ENCODE data around the gene SS18L1.

Gene SS18L1

GRCh38 chr20:62224113-62224855 lies 80.7 kb downstream of the SS18L1 start:
- no peak for TF ChIP-seq CTCF (IDR thresholded peaks at IDR 0.05; ENCODE audit: extremely low read depth, insufficient read depth, missing control alignments)
- DNase-seq (ENCODE audit: low spot score), result no peak
- in situ Hi-C loops (cut with MboI; ENCODE audit: low pct_unique_long_range_greater_than_20kb, low sequenced_read_pairs, unreplicated experiment), result no loop called here

DNA sequence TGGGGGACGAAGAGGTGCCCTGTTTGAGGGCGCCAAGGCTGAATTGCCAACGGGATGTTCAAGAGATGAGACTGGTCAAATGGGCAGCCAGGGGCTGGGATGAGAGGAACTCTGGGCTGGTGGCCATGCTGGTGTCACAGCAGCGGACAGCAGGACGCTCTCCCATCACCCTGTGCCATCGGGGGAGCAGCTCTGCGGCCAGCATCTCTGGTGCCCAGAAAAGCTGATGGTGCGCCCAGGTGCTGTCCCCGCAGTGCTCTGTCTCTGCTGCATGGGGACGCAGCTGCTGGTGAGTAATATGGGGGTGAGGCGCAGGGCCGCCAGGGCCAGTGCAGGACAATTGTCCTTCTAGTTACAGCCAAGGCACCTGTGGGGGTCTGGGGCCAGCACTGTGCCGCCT lies 81.5 kb downstream of the SS18L1 start:
- TF ChIP-seq CTCF (IDR thresholded peaks at IDR 0.05; ENCODE audit: extremely low read depth, insufficient read depth, missing control alignments), result no peak
- DNase-seq (ENCODE audit: low spot score), result no peak
- in situ Hi-C loops (cut with MboI; ENCODE audit: low pct_unique_long_range_greater_than_20kb, low sequenced_read_pairs, unreplicated experiment), result no loop called here

- TF ChIP-seq CTCF (IDR thresholded peaks at IDR 0.05; ENCODE audit: extremely low read depth, insufficient read depth, missing control alignments), result no peak
- in situ Hi-C loops (cut with MboI; ENCODE audit: low pct_unique_long_range_greater_than_20kb, low sequenced_read_pairs, unreplicated experiment), result no loop called here
- DNase-seq (ENCODE audit: low spot score), result no peak
These were observed 82.5 kb downstream of the SS18L1 start for GRCh38 chr20:62225820-62226635.

DNA sequence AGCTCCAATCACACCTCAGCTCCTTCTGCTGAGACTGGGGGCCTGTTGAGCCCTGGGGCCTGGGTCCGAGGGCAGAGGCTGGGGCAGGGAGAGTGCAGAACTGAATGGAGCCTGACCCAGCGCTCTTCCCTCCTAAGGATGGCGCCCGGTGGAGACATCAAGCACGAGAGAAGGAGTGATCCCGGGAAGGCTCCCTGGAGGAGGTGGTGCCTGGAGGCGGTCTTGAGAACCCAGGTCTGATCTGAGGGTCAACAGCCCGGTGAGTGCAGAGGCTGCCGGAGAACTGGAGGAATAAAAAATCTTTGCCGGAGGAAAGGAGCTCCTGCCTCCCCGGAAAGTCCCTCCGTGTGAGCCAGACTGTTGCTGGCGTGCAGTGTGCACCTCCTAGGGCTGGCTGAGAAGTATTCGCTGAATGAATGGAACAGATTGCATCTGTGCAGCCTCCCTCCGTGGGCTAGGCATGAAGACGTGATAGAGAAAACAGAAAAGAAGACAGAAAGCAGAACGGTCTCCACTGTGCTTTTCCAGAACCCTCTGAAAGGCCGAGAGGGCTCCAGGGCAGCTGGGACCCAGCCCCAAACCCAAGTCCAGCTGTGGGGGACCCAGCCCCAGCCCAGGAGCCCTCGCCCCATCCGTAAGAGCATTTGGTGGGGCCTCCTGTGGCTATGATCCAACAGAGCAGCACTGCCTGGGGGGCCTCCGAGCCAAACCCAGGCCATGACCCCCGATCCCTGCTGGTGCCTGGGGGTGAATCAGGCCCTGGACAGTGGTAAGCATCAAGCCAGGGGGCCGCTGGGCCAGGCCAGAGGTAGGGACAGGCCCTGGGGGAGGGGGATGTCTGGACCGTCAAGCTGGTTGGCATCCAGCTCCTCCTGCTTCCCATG lies 83.4 kb downstream of the SS18L1 start:
- in situ Hi-C loops (cut with MboI; ENCODE audit: low pct_unique_long_range_greater_than_20kb, low sequenced_read_pairs, unreplicated experiment), result no loop called here
- no peak for DNase-seq (ENCODE audit: low spot score)

DNA sequence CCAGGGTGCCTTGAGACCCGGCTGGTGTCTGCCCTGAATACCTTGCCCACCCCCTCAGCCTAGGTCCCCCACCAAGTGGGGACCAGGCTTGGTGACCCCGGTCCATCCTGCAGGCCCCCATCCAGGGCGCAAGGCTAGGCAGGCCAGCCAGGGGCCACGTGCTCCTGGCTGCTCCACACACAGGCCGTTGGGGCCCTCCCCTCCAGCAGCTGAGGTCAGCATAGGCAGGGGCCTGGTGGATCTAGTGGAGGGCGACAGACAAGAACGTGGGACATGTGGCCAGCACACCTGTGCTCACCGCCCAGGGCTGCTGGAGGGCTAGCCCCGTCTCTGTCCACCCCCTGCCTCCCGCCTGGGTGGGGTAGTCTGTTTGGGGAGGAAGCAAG lies 84.0 kb downstream of the SS18L1 start:
- in situ Hi-C loops (cut with MboI; ENCODE audit: low pct_unique_long_range_greater_than_20kb, low sequenced_read_pairs, unreplicated experiment), result no loop called here
- TF ChIP-seq CTCF (IDR thresholded peaks at IDR 0.05; ENCODE audit: extremely low read depth, insufficient read depth, missing control alignments), result no peak
- no peak for DNase-seq (ENCODE audit: low spot score)

More for the DNA sequence above, 83.4 kb downstream of the SS18L1 start:
- no peak for TF ChIP-seq CTCF (IDR thresholded peaks at IDR 0.05; ENCODE audit: extremely low read depth, insufficient read depth, missing control alignments)

Measured in GM13977 (cell line).